Suprapubic skin (tissue), 4 donors: Measurements from ENCODE around the gene SNUPN.

Experiments used
- EP300 ChIP-seq: sonication (generic); formaldehyde crosslinking; IDR thresholded peaks from one replicate; pipeline ENCODE4 v1.6.1; 2017; ENCODE audit warnings: antibody characterized with exemption
- POLR2A ChIP-seq, 2 donors: fragments of 450-650 bp; IDR thresholded peaks; one replicate each; pipeline ENCODE4 v1.6.1; 2017; ENCODE audit warnings: antibody characterized with exemption in 2 of 2, mild to moderate bottlenecking in 2 of 2, moderate library complexity in 2 of 2
- POLR2AphosphoS5 ChIP-seq, 3 donors: sonication (generic); formaldehyde crosslinking; IDR thresholded peaks; one replicate each; pipeline ENCODE4 v1.6.1; 2017; ENCODE audit warnings: antibody characterized with exemption in 3 of 3
- TF ChIP-seq, protein P1 (sequence below), 2 donors: fragments of 200-600 bp in 1 of 2; fragments of 450-650 bp in 1 of 2; sonication (generic) in 1 of 2; IDR thresholded peaks; one replicate each; pipeline ENCODE4 v1.5.1; 2016 to 2019; ENCODE audit warnings: antibody characterized with exemption in 2 of 2, mild to moderate bottlenecking in 1 of 2, moderate library complexity in 1 of 2

DNA sequence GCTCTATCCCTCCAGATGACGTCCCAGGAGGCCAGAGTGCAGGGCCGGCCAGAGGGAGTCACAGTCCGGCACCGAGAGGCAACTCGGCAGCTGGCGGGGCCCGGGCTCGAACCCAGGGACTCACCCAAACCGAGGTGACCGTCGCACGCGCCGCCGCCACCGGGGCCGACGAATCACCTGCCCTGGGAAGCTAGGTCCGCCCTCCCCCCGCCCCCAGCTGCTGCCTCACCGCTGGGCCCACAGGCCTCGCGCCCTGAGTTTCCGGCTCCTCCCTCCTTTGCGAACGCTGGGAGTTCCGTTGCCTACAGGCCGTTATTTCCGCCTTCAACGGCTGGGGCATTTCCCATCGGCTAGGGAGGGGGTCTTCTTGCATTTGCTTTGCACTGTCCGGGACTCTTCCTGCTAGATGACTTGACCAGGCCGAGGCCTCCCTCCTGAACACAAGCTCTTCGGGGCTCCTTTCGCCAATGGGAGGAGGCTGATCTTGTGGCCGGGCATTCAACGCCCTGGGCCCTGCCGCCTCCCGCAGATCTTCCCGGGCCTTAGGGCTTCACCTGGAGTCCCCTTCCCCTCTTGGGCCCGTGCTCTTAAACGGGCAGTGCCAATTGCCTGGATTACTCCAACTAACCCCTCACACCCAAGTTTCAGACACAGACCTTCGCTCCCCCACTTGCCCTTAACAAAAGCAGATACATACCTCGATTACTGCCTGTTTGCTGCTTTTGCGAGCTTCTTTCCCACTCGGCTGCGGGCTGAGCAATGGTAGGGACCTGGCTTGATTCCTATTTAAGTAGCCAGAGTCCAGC, at the start of gene SNUPN:
- TF ChIP-seq, protein P1, sequence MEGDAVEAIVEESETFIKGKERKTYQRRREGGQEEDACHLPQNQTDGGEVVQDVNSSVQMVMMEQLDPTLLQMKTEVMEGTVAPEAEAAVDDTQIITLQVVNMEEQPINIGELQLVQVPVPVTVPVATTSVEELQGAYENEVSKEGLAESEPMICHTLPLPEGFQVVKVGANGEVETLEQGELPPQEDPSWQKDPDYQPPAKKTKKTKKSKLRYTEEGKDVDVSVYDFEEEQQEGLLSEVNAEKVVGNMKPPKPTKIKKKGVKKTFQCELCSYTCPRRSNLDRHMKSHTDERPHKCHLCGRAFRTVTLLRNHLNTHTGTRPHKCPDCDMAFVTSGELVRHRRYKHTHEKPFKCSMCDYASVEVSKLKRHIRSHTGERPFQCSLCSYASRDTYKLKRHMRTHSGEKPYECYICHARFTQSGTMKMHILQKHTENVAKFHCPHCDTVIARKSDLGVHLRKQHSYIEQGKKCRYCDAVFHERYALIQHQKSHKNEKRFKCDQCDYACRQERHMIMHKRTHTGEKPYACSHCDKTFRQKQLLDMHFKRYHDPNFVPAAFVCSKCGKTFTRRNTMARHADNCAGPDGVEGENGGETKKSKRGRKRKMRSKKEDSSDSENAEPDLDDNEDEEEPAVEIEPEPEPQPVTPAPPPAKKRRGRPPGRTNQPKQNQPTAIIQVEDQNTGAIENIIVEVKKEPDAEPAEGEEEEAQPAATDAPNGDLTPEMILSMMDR (IDR thresholded peaks at IDR 0.05) = no peak
- TF ChIP-seq EP300 (no peak), POLR2A (IDR thresholded peaks at IDR 0.05) (no peak), POLR2AphosphoS5 (IDR thresholded peaks at IDR 0.05) (peak in 1 of 3 donors; percentile 15)
